Measurements from ENCODE around the gene SHOX. TPM values are rescaled to one million over a fixed set of nuclear protein-coding genes. Genes with fewer than 3 reads are reported as not detected.

The SHOX gene
- polyA plus RNA-seq, 1 donor (not counting 4 experiments of a cell fraction or from before 2014, with no cell fraction given) = not detected

GRCh38 chrX:700936-701335 lies 70.3 kb downstream of the SHOX start:
- Histone ChIP-seq H3K9me3 (ENCODE audit: control insufficient read depth, low read depth, low read length) (no peaks in the 10 kb centered on the region), H3K27me3 (ENCODE audit: control insufficient read depth, extremely low read depth, insufficient read depth, low read length) (no peaks in the 10 kb centered on the region), H3K4me1 (ENCODE audit: control insufficient read depth, extremely low read depth, insufficient read depth, low read length) (no peaks in the 10 kb centered on the region), H4K20me1 (ENCODE audit: control insufficient read depth, extremely low read depth, insufficient read depth, low read length) (no peaks in the 10 kb centered on the region), H2AFZ (ENCODE audit: control insufficient read depth, low read length) (no peak overlapping the region), H3K79me2 (ENCODE audit: control insufficient read depth, insufficient read depth, low read length) (no peaks in the 10 kb centered on the region), H3K9me1 (ENCODE audit: control insufficient read depth, extremely low read depth, insufficient read depth, low read length) (no peaks in the 10 kb centered on the region), H3K27ac (ENCODE audit: control insufficient read depth, insufficient read depth, low read length) (no peak overlapping the region), H3K4me3 (ENCODE audit: control insufficient read depth in 2 of 3, extremely low read depth in 1 of 3, insufficient read depth in 2 of 3, low read depth in 1 of 3, low read length in 3 of 3) (no peak overlapping the region), H3K4me2 (ENCODE audit: control insufficient read depth, extremely low read depth, insufficient read depth, low read depth, low read length) (no peak overlapping the region), H3K9ac (ENCODE audit: control insufficient read depth, extremely low read depth, insufficient read depth, low read length) (no peak overlapping the region), H3K36me3 (ENCODE audit: control insufficient read depth in 2 of 2, extremely low read depth in 1 of 2, insufficient read depth in 2 of 2, low read length in 2 of 2) (no peaks in the 10 kb centered on the region)
- DNase-seq (ENCODE audit: low read depth, low spot score) (no peak), FAIRE-seq (no peak)
- dilution Hi-C loops (cut with MboI; ENCODE audit: extremely low pct_ligation_motif_present, low sequenced_read_pairs) = no loop called here
- TF ChIP-seq CTCF (optimal IDR thresholded peaks at IDR 0.05 in 1 of 3, IDR thresholded peaks at IDR 0.05 in 1 of 3, conservative IDR thresholded peaks at IDR 0.05 in 1 of 3; ENCODE audit: extremely low read depth in 1 of 3, insufficient read depth in 2 of 3, low read length in 3 of 3) = no peak
- no peak for TF ChIP-seq EZH2 (IDR thresholded peaks at IDR 0.05; ENCODE audit: low read length)

GRCh38 chrX:701673-702072 lies 71.1 kb downstream of the SHOX start:
- no peaks in the 10 kb centered on the region for H3K79me2 ChIP-seq (ENCODE audit: control insufficient read depth, insufficient read depth, low read length)
- TF ChIP-seq EZH2 (IDR thresholded peaks at IDR 0.05; ENCODE audit: low read length) = no peak
- no peak for TF ChIP-seq CTCF (optimal IDR thresholded peaks at IDR 0.05 in 1 of 3, IDR thresholded peaks at IDR 0.05 in 1 of 3, conservative IDR thresholded peaks at IDR 0.05 in 1 of 3; ENCODE audit: extremely low read depth in 1 of 3, insufficient read depth in 2 of 3, low read length in 3 of 3)

More at GRCh38 chrX:701673-702072, 71.1 kb downstream of the SHOX start:
- Histone ChIP-seq H3K27me3 (ENCODE audit: control insufficient read depth, extremely low read depth, insufficient read depth, low read length) (no peaks in the 10 kb centered on the region), H3K9me1 (ENCODE audit: control insufficient read depth, extremely low read depth, insufficient read depth, low read length) (no peaks in the 10 kb centered on the region), H3K9ac (ENCODE audit: control insufficient read depth, extremely low read depth, insufficient read depth, low read length) (no peak overlapping the region), H3K36me3 (ENCODE audit: control insufficient read depth in 2 of 2, extremely low read depth in 1 of 2, insufficient read depth in 2 of 2, low read length in 2 of 2) (no peaks in the 10 kb centered on the region), H3K4me1 (ENCODE audit: control insufficient read depth, extremely low read depth, insufficient read depth, low read length) (no peaks in the 10 kb centered on the region), H3K9me3 (ENCODE audit: control insufficient read depth, low read depth, low read length) (no peaks in the 10 kb centered on the region), H2AFZ (ENCODE audit: control insufficient read depth, low read length) (no peak overlapping the region), H3K27ac (ENCODE audit: control insufficient read depth, insufficient read depth, low read length) (no peak overlapping the region), H3K4me2 (ENCODE audit: control insufficient read depth, extremely low read depth, insufficient read depth, low read depth, low read length) (no peak overlapping the region), H3K4me3 (ENCODE audit: control insufficient read depth in 2 of 3, extremely low read depth in 1 of 3, insufficient read depth in 2 of 3, low read depth in 1 of 3, low read length in 3 of 3) (no peak overlapping the region), H4K20me1 (ENCODE audit: control insufficient read depth, extremely low read depth, insufficient read depth, low read length) (no peaks in the 10 kb centered on the region)
- no peak for FAIRE-seq
- dilution Hi-C loops (cut with MboI; ENCODE audit: extremely low pct_ligation_motif_present, low sequenced_read_pairs) = no loop called here
- no peak for DNase-seq (ENCODE audit: low read depth, low spot score)

All from keratinocyte (primary cell).